HK-2 (cell line): ENCODE results near the gene IQGAP2.

ENCODE experiments used
- DNase-seq: peaks from one replicate; pipeline ENCODE4 v3.0.0-alpha.2; 2018; ENCODE audit not compliant: unreplicated experiment

The IQGAP2 gene

GRCh38 chr5:76446776-76447175 lies 43.7 kb downstream of the IQGAP2 start:
- DNase-seq = no peak

GRCh38 chr5:76449606-76450005 lies 46.5 kb downstream of the IQGAP2 start:
- no peak for DNase-seq

- DNase-seq = no peak
Measured at GRCh38 chr5:76450054-76450453, 47.0 kb downstream of the IQGAP2 start.

GRCh38 chr5:76451031-76451701 lies 48.1 kb downstream of the IQGAP2 start:
- no peak for DNase-seq

GRCh38 chr5:76455531-76456133 lies 52.5 kb downstream of the IQGAP2 start:
- no peak for DNase-seq

GRCh38 chr5:76456258-76456657 lies 53.2 kb downstream of the IQGAP2 start:
- no peak for DNase-seq

GRCh38 chr5:76457674-76458485 lies 54.8 kb downstream of the IQGAP2 start:
- no peak for DNase-seq

- DNase-seq = no peak
Measured at GRCh38 chr5:76458486-76458830, 55.4 kb downstream of the IQGAP2 start.

- no peak for DNase-seq
Measured at GRCh38 chr5:76460104-76460503, 57.0 kb downstream of the IQGAP2 start.

GRCh38 chr5:76462097-76462667 lies 59.1 kb downstream of the IQGAP2 start:
- DNase-seq = no peak

GRCh38 chr5:76467216-76467615 lies 64.1 kb downstream of the IQGAP2 start:
- no peak for DNase-seq

- no peak for DNase-seq
Measured at GRCh38 chr5:76468635-76469425, 65.7 kb downstream of the IQGAP2 start.

- DNase-seq = no peak
Measured at GRCh38 chr5:76469656-76470290, 66.7 kb downstream of the IQGAP2 start.

- DNase-seq = no peak
Measured at GRCh38 chr5:76470976-76471375, 67.9 kb downstream of the IQGAP2 start.

GRCh38 chr5:76471406-76471805 lies 68.3 kb downstream of the IQGAP2 start:
- no peak for DNase-seq

GRCh38 chr5:76471987-76472334 lies 68.9 kb downstream of the IQGAP2 start:
- DNase-seq = no peak

GRCh38 chr5:76472335-76473008 lies 69.4 kb downstream of the IQGAP2 start:
- no peak for DNase-seq

GRCh38 chr5:76473009-76473336 lies 69.9 kb downstream of the IQGAP2 start:
- DNase-seq = no peak

- no peak for DNase-seq
Measured at GRCh38 chr5:76473661-76474060, 70.6 kb downstream of the IQGAP2 start.

- DNase-seq = no peak
Measured at GRCh38 chr5:76474377-76474776, 71.3 kb downstream of the IQGAP2 start.

GRCh38 chr5:76475385-76475784 lies 72.3 kb downstream of the IQGAP2 start:
- DNase-seq = no peak
